GM23248 (cell line): ENCODE results near the gene RBBP5.

Source experiments
- EZH2 ChIP-seq: fragments of 200-600 bp; sonication (generic); IDR thresholded peaks from 2 replicates; pipeline ENCODE4 v1.6.1; 2018; ENCODE audit warnings: antibody characterized with exemption, mild to moderate bottlenecking; ENCODE audit not compliant: insufficient read depth, poor library complexity, severe bottlenecking
- EZH2phosphoT487 ChIP-seq: fragments of 200-600 bp; sonication (generic); IDR thresholded peaks from 2 replicates; pipeline ENCODE4 v1.6.1; 2018; ENCODE audit warnings: antibody characterized with exemption, moderate library complexity, mild to moderate bottlenecking, low read depth; ENCODE audit not compliant: insufficient read depth

- no peak for TF ChIP-seq EZH2
- TF ChIP-seq EZH2phosphoT487, result no peak
Measured at GRCh38 chr1:205091043-205091740, 30.6 kb downstream of the RBBP5 start.
